ENCODE results near the gene RBM39. TPM values are rescaled to one million over a fixed set of nuclear protein-coding genes. Genes with fewer than 3 reads are reported as not detected.
"Not testable (repeated sequence)": the region's sequence is repeated elsewhere in the genome, so short reads cannot be mapped to it uniquely, and the experiment has no call there.

RBM39 gene
- total RNA-seq, 1 experiment from 2014 or later, result 494 TPM

DNA sequence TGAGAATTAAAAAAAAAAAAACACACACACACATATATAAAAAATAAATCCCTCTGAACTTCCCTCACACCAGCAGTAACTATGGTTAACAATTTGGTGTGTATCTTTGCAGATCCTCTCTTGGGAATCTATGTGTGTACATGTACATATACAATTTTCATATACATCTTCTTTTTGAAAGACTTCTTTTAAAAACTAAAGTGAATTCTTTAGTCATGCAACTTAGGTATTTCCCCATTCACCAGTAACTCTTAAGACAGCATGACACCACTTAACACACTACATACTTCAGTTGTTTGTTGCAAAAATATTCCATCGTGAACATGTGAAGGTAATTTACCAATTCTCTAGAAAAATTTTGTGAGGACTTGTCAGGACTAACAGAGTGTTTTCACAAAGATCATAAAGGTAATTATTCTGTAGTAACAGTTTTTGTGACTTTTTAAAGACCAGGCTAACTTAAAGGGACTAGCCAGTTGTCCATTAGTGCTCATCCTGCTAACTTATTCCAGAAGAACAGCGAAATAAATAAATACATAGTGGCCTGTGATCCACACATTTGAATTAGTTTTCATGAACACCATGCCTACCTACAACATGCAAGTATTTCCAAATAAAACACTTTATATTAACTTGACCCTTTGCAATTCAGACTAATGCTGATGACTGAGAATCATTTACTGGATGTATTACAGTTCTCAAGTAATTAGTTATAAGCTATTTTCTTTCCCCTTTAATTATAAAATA, 12.1 kb downstream of the RBM39 start:
- no peak for DNase-seq (ENCODE audit: extremely low read depth, low read depth)

DNA sequence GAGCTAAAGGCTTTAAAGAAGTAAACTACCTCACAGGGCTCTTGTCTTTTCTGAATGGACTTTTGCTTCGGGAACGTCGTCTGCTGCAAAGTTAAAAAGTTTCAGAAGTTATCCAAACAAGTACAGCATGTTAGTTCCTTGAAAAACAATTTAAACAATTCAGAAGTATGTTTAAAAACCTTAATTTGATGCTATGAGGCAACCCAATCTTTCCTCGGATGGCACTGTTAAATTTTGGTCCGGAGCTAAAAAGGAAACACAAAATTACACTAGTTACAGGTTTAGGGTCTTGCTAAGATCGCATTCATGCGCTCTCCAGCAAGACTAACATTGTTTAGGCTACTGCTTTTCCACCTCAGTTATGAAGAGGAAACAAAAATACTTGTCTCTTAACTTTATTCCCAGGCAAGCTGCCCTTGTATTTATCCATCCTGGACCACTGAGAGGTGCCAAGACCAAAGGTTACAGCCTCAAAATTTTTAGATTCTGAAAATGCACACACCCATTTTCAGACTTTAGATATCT, 12.7 kb downstream of the RBM39 start:
- no peak for DNase-seq (ENCODE audit: extremely low read depth, low read depth)

DNA sequence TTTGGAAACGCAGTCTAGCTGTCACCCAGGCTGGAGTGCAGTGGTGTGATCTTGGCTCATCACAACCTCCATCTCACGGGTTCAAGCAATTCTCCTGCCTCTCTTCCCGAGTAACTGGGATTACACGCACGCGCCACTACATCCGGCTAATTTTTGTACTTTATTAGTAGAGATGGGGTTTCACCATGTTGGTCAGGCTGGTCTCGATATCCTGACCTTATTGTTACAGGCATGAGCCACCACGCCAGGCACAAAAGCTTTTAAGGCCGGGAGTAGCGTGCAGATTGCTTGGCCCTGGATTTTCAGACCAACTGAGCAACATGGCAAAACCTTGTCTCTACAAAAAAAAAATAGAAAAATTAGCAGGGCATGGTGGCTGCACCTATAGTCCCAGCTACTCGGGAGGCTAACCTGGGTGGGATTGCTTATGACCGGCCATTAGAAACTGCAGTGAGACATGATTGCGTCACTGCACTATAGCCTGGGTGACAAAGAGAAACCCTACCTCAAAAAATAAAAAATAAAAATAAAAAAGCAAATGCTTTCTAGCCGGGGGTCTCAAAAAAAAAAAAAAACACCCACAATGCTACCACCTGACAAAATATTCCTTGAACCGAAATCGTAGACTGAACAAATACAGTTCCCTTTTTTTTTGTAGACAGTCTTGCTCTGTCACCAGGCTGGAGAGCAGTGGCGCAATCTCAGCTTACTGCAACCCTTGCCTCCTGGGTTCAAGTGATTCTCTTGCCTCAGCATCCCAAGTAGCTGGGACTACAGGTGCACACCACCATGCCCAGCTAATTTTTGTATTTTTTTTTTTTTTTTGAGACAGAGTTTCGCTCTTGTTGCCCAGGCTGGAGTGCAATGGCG, 15.0 kb downstream of the RBM39 start:
- DNase-seq (ENCODE audit: extremely low read depth, low read depth), result no peak

DNA sequence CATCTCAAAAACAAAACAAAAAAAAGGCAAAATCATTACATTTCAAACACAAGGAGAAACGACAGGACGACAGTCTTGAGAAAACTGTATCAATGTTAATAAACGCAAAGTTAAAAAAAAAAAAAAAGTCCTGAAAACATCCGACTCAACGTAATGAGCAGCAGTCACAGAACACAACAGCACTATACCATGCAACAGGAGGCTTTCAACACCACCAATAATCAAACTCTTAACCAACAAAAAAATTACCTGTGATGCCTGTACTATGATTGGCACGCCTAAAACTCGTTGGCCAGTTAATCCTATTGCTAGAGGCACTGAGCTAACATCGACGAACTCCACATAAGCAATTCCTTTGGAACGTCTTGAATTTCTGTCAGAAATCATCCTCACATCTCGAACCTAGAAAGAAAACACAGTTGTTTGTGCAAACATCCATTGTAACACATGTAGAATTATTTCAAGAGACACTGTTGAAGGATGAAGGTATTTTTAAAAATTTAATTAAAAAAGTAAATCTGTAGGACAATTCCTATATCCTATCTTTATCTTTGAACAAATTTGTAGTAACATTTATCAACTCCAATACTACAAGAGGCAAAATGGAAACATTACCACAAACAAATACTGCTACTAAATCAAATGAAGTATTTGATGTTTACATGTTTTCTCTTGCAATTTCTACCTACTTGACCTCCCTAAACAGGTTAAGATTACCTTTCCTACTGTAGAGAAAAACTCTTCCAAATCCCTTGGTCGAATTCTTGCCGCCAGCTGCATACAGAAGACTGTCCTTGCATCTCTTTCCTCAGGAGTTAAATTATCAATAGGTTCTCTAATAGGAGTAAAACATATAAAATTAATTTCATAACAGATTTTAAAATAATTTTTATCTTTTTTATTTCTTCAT, 17.5 kb downstream of the RBM39 start:
- no peak for DNase-seq (ENCODE audit: extremely low read depth, low read depth)

DNA sequence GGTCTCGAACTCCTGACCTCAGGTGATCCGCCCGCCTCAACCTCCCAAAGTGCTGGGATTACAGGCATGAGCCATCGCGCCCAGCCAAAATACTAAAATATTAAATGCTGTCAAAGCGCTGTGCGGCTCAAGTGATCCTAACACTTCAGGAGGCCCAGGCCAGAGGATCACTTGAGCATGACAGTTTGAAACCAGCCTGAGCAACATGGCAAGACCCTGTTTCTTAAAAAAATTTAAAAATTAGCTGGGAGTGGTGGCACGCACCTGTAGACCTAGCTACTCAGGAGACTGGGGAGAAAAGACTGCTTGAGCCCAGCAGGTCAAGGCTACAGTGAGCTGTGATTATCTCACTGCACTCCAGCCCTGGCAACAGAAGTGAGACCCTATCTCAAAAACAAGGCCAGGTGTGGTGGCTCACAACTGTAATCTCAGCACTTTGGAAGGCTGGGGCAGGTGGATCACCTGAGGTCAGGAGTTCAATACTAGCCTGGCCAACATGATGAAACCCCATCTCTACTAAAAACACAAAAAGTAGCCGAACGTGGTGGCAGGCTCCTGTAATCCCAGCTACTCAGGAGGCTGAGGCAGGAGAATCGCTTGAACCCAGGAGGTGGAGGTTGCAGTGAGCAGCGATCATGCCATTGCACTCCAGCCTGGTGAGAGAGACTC, 18.3 kb downstream of the RBM39 start:
- not testable (repeated sequence) for DNase-seq (ENCODE audit: extremely low read depth, low read depth)

DNA sequence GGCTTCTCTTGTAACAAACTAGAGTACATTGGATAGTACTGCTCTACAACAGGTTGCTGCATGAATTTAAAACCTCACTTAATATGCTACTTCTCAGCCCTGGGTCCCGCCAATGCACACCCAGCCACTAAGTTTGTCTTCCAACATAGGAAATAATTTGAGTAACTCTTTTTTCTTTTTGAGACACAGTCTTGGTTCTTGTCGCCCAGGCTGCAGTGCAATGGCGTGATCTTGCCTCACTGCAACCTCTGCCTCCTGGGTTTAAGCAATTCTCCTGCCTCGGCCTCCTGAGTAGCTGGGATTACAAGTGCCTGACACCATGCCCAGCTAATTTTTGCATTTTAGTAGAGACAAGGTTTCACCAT, 18.8 kb downstream of the RBM39 start:
- DNase-seq (ENCODE audit: extremely low read depth, low read depth), result not testable (repeated sequence)

DNA sequence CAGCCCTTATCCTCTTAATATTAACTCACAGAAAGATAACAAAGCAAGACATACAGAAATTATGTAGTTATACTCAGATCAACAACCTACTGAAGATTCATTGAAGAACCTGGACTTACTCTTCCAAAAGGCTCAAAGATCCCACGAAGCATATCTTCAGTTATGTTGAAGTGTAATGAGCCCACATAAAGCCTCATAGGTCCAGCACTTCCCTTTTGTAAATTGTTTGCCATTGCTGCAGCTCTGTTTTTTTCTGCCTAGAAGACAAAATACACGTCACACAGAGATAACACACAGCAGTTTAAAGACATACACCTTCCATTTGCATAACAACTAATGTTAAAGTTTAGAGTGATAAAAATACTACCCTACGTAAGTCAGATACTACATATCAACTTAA, 20.4 kb downstream of the RBM39 start:
- no peak for DNase-seq (ENCODE audit: extremely low read depth, low read depth)

DNA sequence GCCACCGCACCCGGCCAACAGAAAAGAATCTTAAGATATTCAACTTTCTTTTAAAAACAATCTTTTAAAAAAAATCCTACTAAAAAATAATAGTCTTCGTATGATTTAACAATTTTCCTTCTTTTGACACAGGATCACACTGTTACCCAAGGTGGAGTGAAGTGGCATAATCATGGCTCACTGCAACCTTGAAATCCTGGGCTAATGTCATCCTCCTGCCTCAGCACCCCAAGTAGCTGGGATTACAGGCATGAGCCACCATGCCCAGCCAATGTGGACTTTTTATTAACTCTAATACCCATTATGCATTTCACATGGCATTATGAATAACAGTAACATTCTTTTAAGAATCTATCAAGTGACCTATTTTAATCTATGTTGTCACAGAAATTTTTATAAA, 20.8 kb downstream of the RBM39 start:
- DNase-seq (ENCODE audit: extremely low read depth, low read depth), result no peak

DNA sequence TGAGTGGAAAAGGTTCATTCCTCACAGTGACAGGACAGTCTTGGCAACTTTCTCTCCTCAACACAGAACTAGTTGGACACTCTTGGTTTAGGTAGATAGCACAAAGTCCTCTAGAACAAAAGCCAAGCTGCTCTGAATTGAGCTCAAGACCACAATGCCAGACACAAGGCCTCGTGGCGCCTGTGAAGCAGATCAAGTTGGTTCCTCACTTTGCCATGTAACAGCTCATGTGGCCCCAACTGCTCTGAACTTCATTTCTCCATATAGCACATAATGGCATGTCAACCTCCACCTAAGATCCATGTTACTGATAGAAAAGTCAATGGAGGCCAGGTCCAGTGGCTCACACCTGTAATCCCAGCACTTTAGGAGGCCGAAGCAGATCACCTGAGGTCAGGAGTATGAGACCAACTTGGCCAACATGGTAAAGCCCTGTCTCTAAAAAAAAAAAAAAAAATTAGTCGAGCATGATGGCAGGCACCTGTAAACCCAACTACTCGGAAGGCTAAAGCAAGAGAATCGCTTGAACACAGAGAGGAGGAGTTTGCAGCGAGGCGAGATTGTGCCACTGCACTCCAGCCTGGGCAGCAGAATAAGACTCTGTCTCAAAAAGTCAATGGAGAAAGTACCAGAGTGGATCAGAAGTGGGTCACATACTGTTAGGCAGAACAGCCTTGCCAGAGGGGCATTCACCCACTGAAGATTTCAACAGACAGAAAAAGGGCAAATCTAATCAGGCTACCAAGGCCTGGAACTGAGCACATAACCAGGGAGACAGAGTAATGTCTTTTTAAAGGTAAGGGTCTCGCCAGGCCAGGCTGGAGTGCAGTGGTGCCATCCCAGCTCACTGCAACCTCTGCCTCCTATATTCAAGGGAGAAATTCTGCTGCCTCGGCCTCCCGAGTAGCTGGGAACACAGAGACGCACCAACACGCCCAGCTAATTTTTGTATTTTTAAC, 21.6 kb downstream of the RBM39 start:
- no peak for DNase-seq (ENCODE audit: extremely low read depth, low read depth)

DNA sequence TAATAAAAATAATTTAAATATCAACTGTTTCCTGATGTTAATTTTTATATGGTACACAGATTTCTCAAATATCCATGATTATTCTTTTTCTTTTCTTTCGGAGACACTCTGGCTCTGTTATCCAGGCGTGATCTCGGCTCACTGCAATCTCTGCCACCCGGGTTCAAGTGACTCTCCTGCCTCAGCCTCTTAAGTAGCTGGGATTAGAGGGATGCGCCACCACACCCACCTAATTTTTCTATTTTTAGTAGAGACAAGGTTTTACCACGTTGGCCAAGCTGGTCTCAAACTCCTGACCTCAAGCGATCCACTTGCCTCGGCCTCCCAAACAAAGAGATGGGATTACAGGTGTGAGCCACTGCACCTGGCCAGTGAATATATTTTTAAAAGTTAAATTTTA, 22.3 kb downstream of the RBM39 start:
- DNase-seq (ENCODE audit: extremely low read depth, low read depth), result no peak

DNA sequence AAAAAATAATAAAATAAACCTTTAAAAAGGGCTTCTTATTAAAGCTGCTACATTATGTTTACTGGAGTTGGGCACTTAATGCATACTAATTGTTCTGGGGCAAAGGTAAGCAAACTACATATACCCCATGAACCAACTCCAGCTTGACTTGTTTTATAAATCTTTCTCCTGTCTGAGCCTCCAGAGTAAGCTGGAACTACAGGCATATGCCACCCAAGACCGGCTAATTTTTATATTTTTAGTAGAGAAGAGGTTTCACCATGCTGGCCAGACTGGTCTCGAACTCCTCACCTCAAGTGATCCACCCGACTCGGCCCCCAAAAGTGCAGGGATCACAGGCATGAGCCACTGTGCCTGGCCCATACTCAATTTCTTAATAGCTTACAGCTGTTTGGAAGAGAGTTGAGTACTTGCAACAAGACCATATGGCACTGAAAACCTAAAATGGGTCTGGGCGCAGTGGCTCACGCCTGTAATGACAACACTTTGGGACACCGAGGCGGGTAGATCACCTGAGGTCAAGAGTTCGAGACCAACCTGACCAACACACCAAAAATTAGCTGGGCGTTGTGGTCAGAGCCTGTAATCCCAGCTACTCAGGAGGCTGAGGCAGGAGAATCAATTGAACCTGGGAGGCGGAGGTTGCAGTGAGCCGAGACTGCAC, 23.0 kb downstream of the RBM39 start:
- no peak for DNase-seq (ENCODE audit: extremely low read depth, low read depth)

DNA sequence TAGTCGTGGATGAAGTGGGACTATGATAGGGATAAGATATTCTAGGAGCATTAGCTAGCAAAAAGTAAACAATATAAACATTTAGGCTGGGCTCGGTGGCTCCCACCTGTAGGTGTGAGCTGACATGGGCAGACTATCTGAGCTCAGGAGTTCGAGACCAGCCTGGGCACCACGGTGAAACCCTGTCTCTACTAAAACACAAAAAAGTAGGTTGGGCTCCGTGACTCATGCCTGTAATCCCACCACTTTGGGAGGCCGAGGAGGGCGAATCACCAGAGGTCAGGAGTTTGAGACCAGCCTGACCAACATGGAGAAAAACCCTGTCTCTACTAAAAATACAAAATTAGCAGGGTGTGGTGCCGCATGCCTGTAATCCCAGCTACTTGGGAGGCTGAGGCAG, 23.7 kb downstream of the RBM39 start:
- not testable (repeated sequence) for DNase-seq (ENCODE audit: extremely low read depth, low read depth)

DNA sequence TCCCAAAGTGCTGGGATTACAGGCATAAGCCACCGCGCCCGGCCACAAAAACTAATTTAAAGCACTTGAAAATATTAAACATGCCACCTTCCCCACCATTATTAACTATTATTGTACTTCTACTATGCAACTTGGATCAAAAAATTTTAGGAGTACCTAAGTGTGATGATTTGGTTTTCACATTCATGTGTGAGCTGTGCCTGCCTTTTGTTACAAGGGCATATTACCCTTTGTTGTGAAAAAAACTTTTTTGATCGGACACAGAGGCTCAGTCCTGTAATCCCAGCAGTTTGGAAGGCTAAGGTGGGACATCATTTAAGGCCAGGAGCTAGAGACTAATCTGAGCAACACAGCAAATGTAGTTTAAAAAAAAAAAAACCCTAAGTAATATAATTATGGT, 25.7 kb downstream of the RBM39 start:
- no peak for DNase-seq (ENCODE audit: extremely low read depth, low read depth)

DNA sequence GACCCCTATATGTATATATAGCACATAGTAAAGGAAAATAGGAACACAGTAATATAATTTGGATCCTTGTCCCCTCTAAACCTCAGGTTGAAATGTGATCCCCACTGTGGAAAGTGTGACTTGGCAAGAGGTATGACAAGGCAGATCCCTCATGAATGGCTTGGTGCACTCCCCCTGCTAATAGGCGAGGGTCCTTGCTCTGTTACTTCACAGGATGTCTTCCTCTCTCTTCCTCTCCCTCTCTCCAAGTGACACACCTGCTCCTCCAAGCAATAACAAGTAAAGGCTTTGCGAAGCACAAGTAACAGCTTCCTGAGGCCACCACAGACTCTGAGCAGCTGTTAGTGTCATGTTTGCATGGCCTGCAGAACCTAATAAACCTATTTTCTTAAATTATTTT, 26.4 kb downstream of the RBM39 start:
- no peak for DNase-seq (ENCODE audit: extremely low read depth, low read depth)

DNA sequence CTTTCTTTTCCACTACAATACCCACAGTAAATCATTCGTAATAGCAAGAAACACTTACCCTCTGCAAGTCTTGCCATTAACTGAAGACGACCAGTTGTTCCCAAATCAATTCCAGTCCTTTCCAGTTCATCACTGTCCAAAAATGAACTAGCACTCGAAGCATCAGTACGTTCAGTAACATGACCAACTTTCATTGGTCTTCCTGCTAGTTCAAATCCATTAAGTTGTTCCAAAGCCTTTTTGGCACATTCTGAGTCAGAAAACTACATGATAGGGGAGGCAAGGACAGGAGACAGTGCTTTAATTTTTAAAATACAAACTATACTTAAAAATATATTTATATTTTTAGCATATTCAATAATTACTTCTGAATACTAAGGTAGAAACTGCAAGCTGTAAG, 27.9 kb downstream of the RBM39 start:
- no peak for DNase-seq (ENCODE audit: extremely low read depth, low read depth)

DNA sequence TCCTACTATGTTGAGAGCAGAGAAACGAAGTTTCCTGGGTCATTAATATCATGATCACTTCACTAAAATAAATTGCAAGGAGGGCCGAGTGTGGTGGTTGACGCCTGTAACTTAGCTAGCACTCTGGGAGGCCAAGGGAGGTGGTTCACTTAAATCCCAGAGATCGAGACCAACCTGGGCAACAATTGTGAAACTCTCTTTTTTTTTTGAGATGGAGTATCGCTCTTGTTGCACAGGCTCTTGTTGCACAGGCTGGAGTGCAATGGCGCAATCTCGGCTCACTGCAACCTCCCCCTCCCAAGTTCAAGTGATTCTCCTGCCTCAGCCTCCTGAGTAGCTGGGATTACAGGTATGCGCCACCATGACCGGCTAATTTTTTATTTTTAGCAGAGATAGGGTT, 28.9 kb downstream of the RBM39 start:
- not testable (repeated sequence) for DNase-seq (ENCODE audit: extremely low read depth, low read depth)

DNA sequence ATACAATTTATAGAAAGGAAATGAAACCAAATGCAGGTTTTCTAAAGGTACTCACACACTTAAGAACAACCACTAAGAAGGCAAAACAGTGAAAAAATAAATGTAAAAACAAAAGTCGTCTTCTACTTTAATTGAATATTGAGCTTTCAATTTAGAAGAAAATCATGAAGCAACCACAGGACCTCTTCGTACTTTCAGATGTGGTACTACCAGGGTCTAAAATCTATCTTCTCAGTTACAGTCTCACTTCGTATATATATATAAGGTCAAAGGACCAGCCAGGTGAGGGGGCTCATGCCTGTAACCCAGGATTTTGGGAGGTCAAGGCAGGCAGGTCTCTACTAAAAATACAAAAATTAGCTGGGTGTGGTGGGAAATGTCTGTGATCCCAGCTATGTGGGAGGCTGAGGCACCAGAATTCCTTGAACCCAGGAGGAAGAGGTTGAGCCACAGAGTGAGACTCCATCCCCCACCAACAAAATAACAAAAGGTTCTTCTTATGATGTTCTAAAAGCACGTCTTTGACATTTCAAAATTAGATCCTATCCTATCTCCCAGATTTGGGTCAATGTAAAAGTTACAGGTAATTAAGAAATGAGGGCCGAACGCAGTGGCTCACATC, 30.4 kb downstream of the RBM39 start:
- no peak for DNase-seq (ENCODE audit: extremely low read depth, low read depth)

All from NCI-H460 (cell line).